Islet of Langerhans (tissue), 1 donor: ENCODE measurements around the gene TRIM39.
"Not testable (repeated sequence)": the region's sequence is repeated elsewhere in the genome, so short reads cannot be mapped to it uniquely, and the experiment has no call there.

ENCODE experiments used
- FAIRE-seq: peaks from one replicate; lab custom pipeline; 2011; peaks lifted over from hg19 to GRCh38; lab: Jason Lieb, UNC

The TRIM39 gene

DNA sequence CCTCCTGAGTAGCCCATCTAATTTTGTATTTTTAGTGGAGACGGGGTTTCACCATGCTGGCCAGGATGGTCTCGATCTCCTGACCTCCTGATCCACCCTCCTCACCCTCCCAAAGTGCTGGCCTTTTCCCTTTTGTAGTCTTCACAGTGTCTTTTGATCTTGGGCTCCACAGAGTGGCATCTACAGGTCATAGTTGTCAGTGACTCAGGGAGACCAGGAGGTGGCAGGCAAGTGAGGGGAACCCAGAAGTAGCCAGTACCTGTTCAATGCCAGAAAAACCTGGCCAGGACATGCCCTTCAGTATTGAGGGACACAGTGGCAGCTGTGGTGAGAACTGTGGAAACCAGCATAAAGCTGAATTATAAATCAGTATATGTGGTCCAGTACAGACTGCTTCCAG lies 37.9 kb downstream of the TRIM39 start:
- no peak for FAIRE-seq

DNA sequence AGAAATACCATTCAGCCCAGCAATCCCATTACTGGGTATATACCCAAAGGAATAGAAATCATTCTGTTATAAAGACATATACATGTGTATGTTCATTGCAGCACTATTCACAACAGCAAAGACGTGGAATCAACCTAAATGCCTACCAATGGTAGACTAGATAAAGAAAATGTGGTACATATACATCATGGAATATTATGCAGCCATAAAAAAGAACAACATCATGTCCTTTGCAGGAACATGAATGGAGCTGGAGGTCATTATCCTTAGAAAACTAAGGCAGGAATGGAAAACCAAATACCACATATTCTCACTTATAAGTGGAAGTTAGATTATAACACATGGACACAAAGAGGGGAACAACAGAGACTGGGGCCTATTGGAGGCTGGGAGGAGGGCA lies 42.6 kb downstream of the TRIM39 start:
- FAIRE-seq: not testable (repeated sequence)

DNA sequence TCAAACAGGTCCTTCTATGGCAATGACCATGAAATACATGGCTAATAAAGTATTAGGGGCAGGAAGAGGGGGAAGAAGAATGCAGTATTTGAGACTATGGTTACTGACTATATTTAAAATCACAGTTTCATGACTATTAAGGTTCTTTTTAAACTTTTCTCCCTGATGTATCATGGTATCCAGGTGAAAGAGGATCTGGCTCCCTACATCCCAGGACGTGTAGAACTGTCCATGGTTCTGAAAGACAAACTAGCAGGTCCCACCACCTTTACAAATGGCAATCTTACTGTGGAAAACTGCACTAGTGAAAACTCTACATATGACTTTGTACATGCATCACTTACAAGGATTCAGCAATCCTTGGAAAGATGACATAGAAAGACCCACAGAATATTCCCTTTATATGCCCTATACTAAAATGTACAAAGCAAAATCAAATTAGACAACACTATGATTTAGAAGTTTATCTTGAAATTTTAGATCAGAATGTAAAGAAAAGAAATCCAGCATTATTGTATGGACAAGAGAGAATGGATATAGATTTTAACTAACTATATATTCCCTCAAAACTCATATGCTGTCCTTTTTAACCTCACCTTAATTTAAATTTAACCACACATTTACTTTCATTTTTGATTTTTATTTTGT lies 51.7 kb downstream of the TRIM39 start:
- no peak for FAIRE-seq

DNA sequence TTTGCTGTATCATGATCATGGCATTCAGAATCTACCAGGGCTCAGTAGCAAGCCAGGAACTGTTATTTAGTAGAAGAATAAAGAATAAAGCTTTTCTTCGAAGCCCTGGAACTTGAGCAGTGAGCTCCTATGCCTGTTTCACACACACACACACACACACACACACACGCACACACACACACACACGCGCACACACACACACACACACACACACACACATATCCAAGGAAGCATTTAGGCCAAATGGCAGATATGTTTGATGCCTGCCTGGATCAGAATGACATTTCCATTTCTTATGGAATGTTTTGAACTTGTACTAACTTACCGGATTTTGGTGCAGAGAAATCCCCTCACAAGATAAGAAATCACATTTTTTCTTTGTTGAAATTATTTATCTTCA lies 53.7 kb downstream of the TRIM39 start:
- no peak for FAIRE-seq

DNA sequence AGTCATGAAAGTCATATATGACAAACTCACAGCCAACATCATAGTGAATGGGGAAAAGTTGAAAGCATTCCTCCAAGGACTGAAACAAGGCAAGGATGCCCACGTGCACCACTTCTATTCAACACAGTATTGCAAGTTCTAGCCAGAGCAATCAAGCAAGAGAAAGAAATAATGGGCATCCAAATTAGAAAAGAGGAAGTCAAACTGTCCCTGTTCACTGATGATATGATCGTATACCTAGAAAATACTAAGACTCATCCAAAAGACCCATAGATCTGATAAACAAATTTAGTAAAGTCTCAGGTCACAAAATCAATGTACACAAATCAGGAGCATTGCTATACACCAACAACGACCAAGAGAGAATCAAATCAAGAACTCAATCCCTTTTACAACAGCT lies 59.4 kb downstream of the TRIM39 start:
- FAIRE-seq: no peak

DNA sequence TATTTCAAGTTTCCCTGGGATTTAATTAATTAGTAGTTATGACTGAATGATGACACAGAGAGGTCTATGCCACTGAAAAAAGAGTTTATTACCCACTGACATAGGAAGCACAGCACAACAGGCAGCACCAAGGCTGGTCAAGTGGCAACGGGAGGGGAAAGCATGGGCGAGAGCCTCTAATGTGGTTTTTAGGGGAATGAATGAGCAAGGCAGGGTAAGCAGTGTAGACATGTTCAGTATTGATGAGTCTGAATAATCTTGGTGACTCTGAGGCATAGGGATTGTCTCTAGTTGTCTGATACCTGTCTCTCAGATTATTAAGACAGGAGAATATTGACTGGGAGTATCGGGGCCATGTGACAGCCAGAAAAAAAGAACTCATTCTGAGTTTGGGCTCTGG lies 64.5 kb downstream of the TRIM39 start:
- no peak for FAIRE-seq
